Endothelial cell of umbilical vein (primary cell): ENCODE results near the gene DDX51. TPM values are rescaled to one million over a fixed set of nuclear protein-coding genes. Genes with fewer than 3 reads are reported as not detected.

ENCODE experiments used
- BruUV-seq: library from RNA; stranded (reverse); fragments of 400-500 nt; replicated peaks from 2 replicates; lab custom pipeline; 2021; lab: Mats Ljungman, UMichigan
- CTCF ChIA-PET: fragments of 300-600, 350-600 bp; sonication (Branson Sonifier 250); formaldehyde crosslinking; loops from one replicate; lab custom pipeline; 2021; ENCODE audit warnings: antibody characterized with exemption, inconsistent platforms; lab: Charles Lee
- POLR2A ChIA-PET: fragments of 300-600, 350-600 bp; sonication (Branson Sonifier 250); formaldehyde crosslinking; loops from one replicate; lab custom pipeline; 2021; ENCODE audit warnings: antibody characterized with exemption, inconsistent platforms; lab: Charles Lee
- DNase-seq: peaks from one replicate; pipeline ENCODE4 v3.0.0-alpha.2; 2011; ENCODE audit warnings: low read depth, low spot score
- FAIRE-seq: peaks from 2 replicates; lab custom pipeline; 2011; peaks lifted over from hg19 to GRCh38; lab: Jason Lieb, UNC
- H2AFZ ChIP-seq: 2 replicates; pipeline ENCODE4 v1.6.0; 2012; ENCODE audit warnings: low read depth, low read length, control low read depth, inconsistent platforms
- H3K27ac ChIP-seq: 2 replicates; pipeline ENCODE4 v1.5.1; 2011; ENCODE audit warnings: low read depth, mild to moderate bottlenecking, control low read depth, low read length, moderate library complexity; ENCODE audit not compliant: insufficient read depth
- H3K27me3 ChIP-seq, 2 experiments: 2 replicates each; pipeline versions ENCODE4 v1.6.0 to v1.6.1; 2011; ENCODE audit warnings: low read length in 2 of 2, mixed read lengths in 1 of 2; ENCODE audit not compliant: control insufficient read depth in 2 of 2, insufficient read depth in 2 of 2
- H3K36me3 ChIP-seq, 2 experiments: 2 replicates in 1 of 2; 3 replicates in 1 of 2; pipeline ENCODE4 v1.5.1; 2011; ENCODE audit warnings: low read length in 2 of 2, mild to moderate bottlenecking in 1 of 2, moderate library complexity in 1 of 2; ENCODE audit not compliant: control insufficient read depth in 2 of 2, insufficient read depth in 2 of 2; ENCODE audit errors: extremely low read depth in 1 of 2
- H3K4me1 ChIP-seq: 3 replicates; pipeline ENCODE4 v1.5.1; 2011; ENCODE audit warnings: mild to moderate bottlenecking, low read length; ENCODE audit not compliant: control insufficient read depth, insufficient read depth; ENCODE audit errors: extremely low read depth
- H3K4me2 ChIP-seq: 2 replicates; pipeline ENCODE4 v1.6.1; 2011; ENCODE audit warnings: low read length, control low read depth, mixed read lengths; ENCODE audit not compliant: insufficient read depth
- H3K4me3 ChIP-seq, 3 experiments: fragments of 200-600 bp in 1 of 3; sonication (generic), shearing (Covaris generic) in 1 of 3; replicated peaks in 1 of 3; 2 replicates each; pipeline ENCODE4 v1.5.1; 2011 to 2016; ENCODE audit warnings: control low read depth in 3 of 3, low read length in 3 of 3, mild to moderate bottlenecking in 2 of 3, inconsistent platforms in 1 of 3, low read depth in 1 of 3, moderate library complexity in 1 of 3; ENCODE audit not compliant: insufficient read depth in 1 of 3
- H3K79me2 ChIP-seq: 2 replicates; pipeline ENCODE4 v1.6.0; 2012; ENCODE audit warnings: low read length, inconsistent platforms; ENCODE audit not compliant: control insufficient read depth, insufficient read depth
- H3K9ac ChIP-seq: replicated peaks from 2 replicates; pipeline ENCODE3; 2011; ENCODE audit warnings: low read length, control low read depth; ENCODE audit not compliant: insufficient read depth; ENCODE audit errors: extremely low read depth
- H3K9me1 ChIP-seq: replicated peaks from 3 replicates; pipeline ENCODE4 v1.6.0; 2011; ENCODE audit warnings: mild to moderate bottlenecking, low read length; ENCODE audit not compliant: control insufficient read depth, insufficient read depth; ENCODE audit errors: extremely low read depth
- H3K9me3 ChIP-seq: replicated peaks from 2 replicates; pipeline ENCODE4 v1.5.1; 2012; ENCODE audit warnings: low read length, inconsistent platforms; ENCODE audit not compliant: control insufficient read depth, insufficient read depth
- H4K20me1 ChIP-seq: replicated peaks from 2 replicates; pipeline ENCODE3; 2011; ENCODE audit warnings: mild to moderate bottlenecking, low read length; ENCODE audit not compliant: control insufficient read depth, insufficient read depth; ENCODE audit errors: extremely low read depth
- CTCF ChIP-seq, 2 donors: IDR thresholded peaks; 1 replicate in 1 of 2; 2 replicates in 1 of 2; pipeline ENCODE4 v1.5.1; 2011; ENCODE audit warnings: low read length in 2 of 2, mild to moderate bottlenecking in 2 of 2, moderate library complexity in 2 of 2, control low read depth in 1 of 2, inconsistent platforms in 1 of 2, low read depth in 1 of 2; ENCODE audit not compliant: insufficient read depth in 1 of 2; ENCODE audit errors: extremely low read depth in 1 of 2
- FOS ChIP-seq: IDR thresholded peaks from 2 replicates; pipeline ENCODE4 v1.6.1; 2011; ENCODE audit warnings: mild to moderate bottlenecking, low read length, moderate library complexity, borderline replicate concordance; ENCODE audit not compliant: insufficient read depth
- GATA2 ChIP-seq: IDR thresholded peaks from 2 replicates; pipeline ENCODE4 v1.7.0; 2011; ENCODE audit warnings: low read depth, mild to moderate bottlenecking, moderate library complexity, mixed read lengths, low read length; ENCODE audit not compliant: insufficient read length, insufficient read depth
- JUN ChIP-seq: IDR thresholded peaks from 2 replicates; pipeline ENCODE4 v1.6.1; 2011; ENCODE audit warnings: borderline replicate concordance, low read depth; ENCODE audit not compliant: insufficient read length, insufficient read depth
- MAX ChIP-seq: IDR thresholded peaks from 2 replicates; pipeline ENCODE4 v1.6.1; 2011; ENCODE audit not compliant: insufficient read depth, insufficient read length
- MYC ChIP-seq: IDR thresholded peaks from one replicate; pipeline ENCODE4 v1.6.1; 2011; ENCODE audit warnings: mild to moderate bottlenecking, low read depth, low read length
- POLR2AphosphoS5 ChIP-seq: IDR thresholded peaks from 2 replicates; pipeline ENCODE4 v1.6.1; 2012; ENCODE audit warnings: low read depth, mild to moderate bottlenecking, control low read depth, low read length, moderate library complexity; ENCODE audit not compliant: insufficient read depth
- dilution Hi-C: fragments of 300-500 bp; cut with MboI; formaldehyde crosslinking; loops from one replicate; pipeline ENCODE4 v1.15.0; 2019; ENCODE audit warnings: low sequenced_read_pairs; ENCODE audit not compliant: extremely low pct_ligation_motif_present
- intact Hi-C: fragments of 100-400 bp; cut with micrococcal nuclease; formaldehyde crosslinking; loops from one replicate; pipeline ENCODE4 v1.10.0; 2022
- polyA plus RNA-seq, 4 experiments: library from polyadenylated mRNA; depleted of rRNA in 3 of 4; stranded (reverse) in 3 of 4; unstranded in 1 of 4; fragments of >200 nt; gene quantifications; 2 replicates each; pipeline versions ENCODE4 v1.2.1 to v1.2.3, GENCODE V29; 2011 to 2012; ENCODE audit warnings: missing spikeins in 1 of 4
- total RNA-seq: library from RNA; stranded (reverse); gene quantifications from 2 replicates; pipeline ENCODE4 v1.2.3, GENCODE V29; 2021

The DDX51 gene
- total and polyA plus RNA-seq, 2 donors (not counting 3 experiments of a cell fraction or from before 2014, with no cell fraction given) = 11.4 to 23.5 TPM

- POLR2A ChIA-PET = no interaction called here
- CTCF ChIA-PET = no interaction called here
These were observed 1.2 kb upstream of the DDX51 start for GRCh38 chr12:132145334-132145733.

More at GRCh38 chr12:132145334-132145733, 1.2 kb upstream of the DDX51 start:
- peak overlapping the region; percentile 14 for H3K9ac ChIP-seq
- H3K9me1 ChIP-seq = no peaks in the 10 kb centered on the region
- peak overlapping the region in 2 of 3 experiments; percentile 53 to 77 for H3K4me3 ChIP-seq
- BruUV-seq = no TSS peak
- intact Hi-C loops (loop anchor here (2.0 kb wide), 2 partner anchors 61 to 269 kb away; no protein-coding TSS in a partner anchor), dilution Hi-C loops (no loop called here)
- peaks cover 34% of the 10 kb centered on the region for H3K79me2 ChIP-seq
- peaks cover 14% of the 10 kb centered on the region for H3K4me1 ChIP-seq
- no peak overlapping the region for H3K27ac ChIP-seq
- no peak overlapping the region for H2AFZ ChIP-seq
- H3K9me3 ChIP-seq = no peaks in the 10 kb centered on the region
- H4K20me1 ChIP-seq = no peaks in the 10 kb centered on the region
- DNase-seq = no peak
- no peaks in the 10 kb centered on the region for H3K27me3 ChIP-seq
- peak overlapping the region; percentile 82 for H3K4me2 ChIP-seq
- TF ChIP-seq CTCF (IDR thresholded peaks at IDR 0.05; ENCODE audit: extremely low read depth in 1 of 2, insufficient read depth in 1 of 2, low read depth in 1 of 2, low read length in 2 of 2) = no peak
- no peak for TF ChIP-seq MYC
- TF ChIP-seq MAX = no peak
- TF ChIP-seq POLR2AphosphoS5 = no peak
- no peak for TF ChIP-seq GATA2
- TF ChIP-seq FOS = no peak
- TF ChIP-seq JUN = no peak
- no peak for FAIRE-seq
- peaks cover 0 to 22% of the 10 kb centered on the region in 2 experiments for H3K36me3 ChIP-seq
